ENCODE data around the gene GNG10. TPM values are rescaled to one million over a fixed set of nuclear protein-coding genes. Genes with fewer than 3 reads are reported as not detected.

GNG10 gene
- total RNA-seq, 2 donors from 2014 or later, result 66.1 to 93.1 TPM

GRCh38 chr9:111631214-111631971, 30.0 kb upstream of the GNG10 start, which contains the start of gene DNAJC25:
DNAJC25 (plus strand) TSS chr9:111631334; CDS start chr9:111631408, 74 bp downstream.
- H3K27me3 ChIP-seq (replicated peaks; ENCODE audit: insufficient read depth), result no peaks in the 10 kb centered on the region
- H3K36me3 ChIP-seq, result no peaks in the 10 kb centered on the region
- TF ChIP-seq CTCF (IDR thresholded peaks at IDR 0.05), result no peak
- ATAC-seq (ENCODE audit: insufficient number of reproducible peaks, low FRiP score, low read depth) (peak; percentile 99), DNase-seq (ENCODE audit: low spot score) (peak; percentile 88)
- no peaks in the 10 kb centered on the region for H3K9me3 ChIP-seq
- H3K4me3 ChIP-seq, result peak within 1 kb of the TSS; percentile 78
- H3K4me1 ChIP-seq (ENCODE audit: control insufficient read depth in 1 of 2, low read depth in 2 of 2), result peaks cover 7 to 32% of the 10 kb centered on the region in 2 donors
- peak within 1 kb of the TSS; percentile 68 to 76 for H3K27ac ChIP-seq

GRCh38 chr9:111632060-111632459, 29.3 kb upstream of the GNG10 start:
- Histone ChIP-seq H3K27ac (peak overlapping the region in 1 of 2 donors; percentile 68), H3K4me3 (peak overlapping the region; percentile 78), H3K27me3 (replicated peaks; ENCODE audit: insufficient read depth) (no peaks in the 10 kb centered on the region), H3K9me3 (no peaks in the 10 kb centered on the region), H3K36me3 (no peaks in the 10 kb centered on the region), H3K4me1 (ENCODE audit: control insufficient read depth in 1 of 2, low read depth in 2 of 2) (peaks cover 7 to 32% of the 10 kb centered on the region in 2 donors)
- no peak for DNase-seq (ENCODE audit: low spot score)
- no peak for ATAC-seq (ENCODE audit: insufficient number of reproducible peaks, low FRiP score, low read depth)
- no peak for TF ChIP-seq CTCF (IDR thresholded peaks at IDR 0.05)

GRCh38 chr9:111632695-111633388, 28.6 kb upstream of the GNG10 start:
- H3K36me3 ChIP-seq, result no peaks in the 10 kb centered on the region
- peak overlapping the region; percentile 78 for H3K4me3 ChIP-seq
- DNase-seq (ENCODE audit: low spot score), result no peak
- no peak overlapping the region for H3K27ac ChIP-seq
- no peaks in the 10 kb centered on the region for H3K9me3 ChIP-seq
- ATAC-seq (ENCODE audit: insufficient number of reproducible peaks, low FRiP score, low read depth), result no peak
- no peak for TF ChIP-seq CTCF (IDR thresholded peaks at IDR 0.05)
- no peaks in the 10 kb centered on the region for H3K27me3 ChIP-seq (replicated peaks; ENCODE audit: insufficient read depth)
- peaks cover 7 to 32% of the 10 kb centered on the region in 2 donors for H3K4me1 ChIP-seq (ENCODE audit: control insufficient read depth in 1 of 2, low read depth in 2 of 2)

GRCh38 chr9:111633389-111633736, 28.0 kb upstream of the GNG10 start:
- Histone ChIP-seq H3K27ac (no peak overlapping the region), H3K4me1 (ENCODE audit: control insufficient read depth in 1 of 2, low read depth in 2 of 2) (peaks cover 7 to 32% of the 10 kb centered on the region in 2 donors), H3K27me3 (replicated peaks; ENCODE audit: insufficient read depth) (no peaks in the 10 kb centered on the region), H3K9me3 (no peaks in the 10 kb centered on the region), H3K4me3 (no peak overlapping the region), H3K36me3 (no peaks in the 10 kb centered on the region)
- no peak for ATAC-seq (ENCODE audit: insufficient number of reproducible peaks, low FRiP score, low read depth)
- no peak for DNase-seq (ENCODE audit: low spot score)
- TF ChIP-seq CTCF (IDR thresholded peaks at IDR 0.05), result no peak

- no peak for ATAC-seq (ENCODE audit: insufficient number of reproducible peaks, low FRiP score, low read depth)
- H3K4me3 ChIP-seq, result no peak overlapping the region
- H3K36me3 ChIP-seq, result no peaks in the 10 kb centered on the region
- no peak for DNase-seq (ENCODE audit: low spot score)
- H3K27ac ChIP-seq, result no peak overlapping the region
- no peaks in the 10 kb centered on the region for H3K9me3 ChIP-seq
- H3K4me1 ChIP-seq (ENCODE audit: control insufficient read depth in 1 of 2, low read depth in 2 of 2), result peaks cover 7 to 32% of the 10 kb centered on the region in 2 donors
- TF ChIP-seq CTCF (IDR thresholded peaks at IDR 0.05), result no peak
- H3K27me3 ChIP-seq (replicated peaks; ENCODE audit: insufficient read depth), result no peaks in the 10 kb centered on the region
Measured at GRCh38 chr9:111634860-111635259, 26.5 kb upstream of the GNG10 start.

Data from thoracic aorta (tissue), 2 donors.